Measurements from ENCODE around the gene PRR12. TPM values are rescaled to one million over a fixed set of nuclear protein-coding genes. Genes with fewer than 3 reads are reported as not detected.

Gene PRR12
- total and polyA plus RNA-seq, 2 donors (not counting 1 experiment from before 2014, with no cell fraction given) = 8.4 to 70.7 TPM

GRCh38 chr19:49573425-49573824 is 17.6 kb upstream of the PRR12 start:
- H3K9ac ChIP-seq (ENCODE audit: low read length) = no peak overlapping the region

GRCh38 chr19:49574206-49574755 is 16.7 kb upstream of the PRR12 start:
- H2AFZ ChIP-seq (ENCODE audit: insufficient read depth, low read depth, low read length, poor library complexity, severe bottlenecking) = no peak overlapping the region
- no peak overlapping the region for H3K4me3 Mint-ChIP-seq
- ChIA-PET POLR2A (no interaction called here), CTCF (interaction anchor here (1.0 to 2.1 kb wide), 8 partner anchors 12 to 109 kb away, joined by 3 to 6 read pairs (median 4); partner anchors contain the start of gene RRAS)
- H3K4me3 ChIP-seq (ENCODE audit: control extremely low read depth in 1 of 5, extremely low read depth in 1 of 5, insufficient read depth in 1 of 5, low read depth in 2 of 5, low read length in 4 of 5) = no peak overlapping the region
- TF ChIP-seq, protein P1, sequence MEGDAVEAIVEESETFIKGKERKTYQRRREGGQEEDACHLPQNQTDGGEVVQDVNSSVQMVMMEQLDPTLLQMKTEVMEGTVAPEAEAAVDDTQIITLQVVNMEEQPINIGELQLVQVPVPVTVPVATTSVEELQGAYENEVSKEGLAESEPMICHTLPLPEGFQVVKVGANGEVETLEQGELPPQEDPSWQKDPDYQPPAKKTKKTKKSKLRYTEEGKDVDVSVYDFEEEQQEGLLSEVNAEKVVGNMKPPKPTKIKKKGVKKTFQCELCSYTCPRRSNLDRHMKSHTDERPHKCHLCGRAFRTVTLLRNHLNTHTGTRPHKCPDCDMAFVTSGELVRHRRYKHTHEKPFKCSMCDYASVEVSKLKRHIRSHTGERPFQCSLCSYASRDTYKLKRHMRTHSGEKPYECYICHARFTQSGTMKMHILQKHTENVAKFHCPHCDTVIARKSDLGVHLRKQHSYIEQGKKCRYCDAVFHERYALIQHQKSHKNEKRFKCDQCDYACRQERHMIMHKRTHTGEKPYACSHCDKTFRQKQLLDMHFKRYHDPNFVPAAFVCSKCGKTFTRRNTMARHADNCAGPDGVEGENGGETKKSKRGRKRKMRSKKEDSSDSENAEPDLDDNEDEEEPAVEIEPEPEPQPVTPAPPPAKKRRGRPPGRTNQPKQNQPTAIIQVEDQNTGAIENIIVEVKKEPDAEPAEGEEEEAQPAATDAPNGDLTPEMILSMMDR (IDR thresholded peaks at IDR 0.05) = no peak
- no peak for TF ChIP-seq EZH2 (IDR thresholded peaks at IDR 0.05; ENCODE audit: borderline replicate concordance, insufficient read depth, low read depth, low read length, poor library complexity, severe bottlenecking)
- peaks cover 16% of the 10 kb centered on the region for H4K20me1 ChIP-seq (ENCODE audit: control insufficient read depth, insufficient read depth, low read length, poor library complexity, severe bottlenecking)
- H3K79me2 ChIP-seq (ENCODE audit: control insufficient read depth, insufficient read depth, low read length) = peaks cover 91% of the 10 kb centered on the region
- no peaks in the 10 kb centered on the region for H3K27me3 Mint-ChIP-seq
- peaks cover 0 to 28% of the 10 kb centered on the region in 2 experiments for H3K36me3 ChIP-seq (replicated peaks in 1 of 2; ENCODE audit: control extremely low read depth in 1 of 2, control insufficient read depth in 1 of 2, extremely low read depth in 1 of 2, insufficient read depth in 2 of 2, low read length in 1 of 2)
- DNase-seq = no peak
- no peak overlapping the region for H3K27ac Mint-ChIP-seq
- no peak for ATAC-seq (ENCODE audit: low read depth)
- no peaks in the 10 kb centered on the region for H3K9me3 ChIP-seq (ENCODE audit: control extremely low read depth in 1 of 3, control insufficient read depth in 2 of 3, insufficient read depth in 1 of 3, low read length in 2 of 3)
- no peak overlapping the region for H3K27ac ChIP-seq (ENCODE audit: low read length in 2 of 2)
- peaks cover 28% of the 10 kb centered on the region for H3K4me1 Mint-ChIP-seq
- WGBS (ENCODE audit: insufficient coverage) = 100% methylated on average over 2 of the region's 2 CpGs
- H3K4me2 ChIP-seq (replicated peaks; ENCODE audit: low read depth, low read length, poor library complexity, severe bottlenecking) = no peak overlapping the region
- H3K27me3 ChIP-seq (replicated peaks in 1 of 4; ENCODE audit: control extremely low read depth in 1 of 4, control insufficient read depth in 3 of 4, insufficient read depth in 4 of 4, low read length in 3 of 4) = no peaks in the 10 kb centered on the region
- no peak overlapping the region for H3K9ac ChIP-seq (ENCODE audit: low read length)
- intact Hi-C loops (cut with micrococcal nuclease) = no loop called here
- H3K9me3 Mint-ChIP-seq (ENCODE audit: insufficient read depth) = no peaks in the 10 kb centered on the region
- peaks cover 7 to 16% of the 10 kb centered on the region in 2 donors for H3K4me1 ChIP-seq (ENCODE audit: control insufficient read depth in 2 of 2, insufficient read depth in 2 of 2, low read length in 2 of 2)

More at GRCh38 chr19:49573425-49573824, 17.6 kb upstream of the PRR12 start:
- intact Hi-C loops (cut with micrococcal nuclease) = no loop called here
- no peak for DNase-seq
- ATAC-seq (ENCODE audit: low read depth) = no peak
- H3K4me3 Mint-ChIP-seq = no peak overlapping the region
- Histone ChIP-seq H3K27me3 (replicated peaks in 1 of 4; ENCODE audit: control extremely low read depth in 1 of 4, control insufficient read depth in 3 of 4, insufficient read depth in 4 of 4, low read length in 3 of 4) (no peaks in the 10 kb centered on the region), H3K4me2 (replicated peaks; ENCODE audit: low read depth, low read length, poor library complexity, severe bottlenecking) (no peak overlapping the region), H3K79me2 (ENCODE audit: control insufficient read depth, insufficient read depth, low read length) (peaks cover 89% of the 10 kb centered on the region), H2AFZ (ENCODE audit: insufficient read depth, low read depth, low read length, poor library complexity, severe bottlenecking) (no peak overlapping the region), H3K4me3 (ENCODE audit: control extremely low read depth in 1 of 5, extremely low read depth in 1 of 5, insufficient read depth in 1 of 5, low read depth in 2 of 5, low read length in 4 of 5) (no peak overlapping the region), H3K4me1 (ENCODE audit: control insufficient read depth in 2 of 2, insufficient read depth in 2 of 2, low read length in 2 of 2) (peaks cover 3 to 19% of the 10 kb centered on the region in 2 donors), H4K20me1 (ENCODE audit: control insufficient read depth, insufficient read depth, low read length, poor library complexity, severe bottlenecking) (peaks cover 16% of the 10 kb centered on the region), H3K9me3 (ENCODE audit: control extremely low read depth in 1 of 3, control insufficient read depth in 2 of 3, insufficient read depth in 1 of 3, low read length in 2 of 3) (no peaks in the 10 kb centered on the region), H3K36me3 (replicated peaks in 1 of 2; ENCODE audit: control extremely low read depth in 1 of 2, control insufficient read depth in 1 of 2, extremely low read depth in 1 of 2, insufficient read depth in 2 of 2, low read length in 1 of 2) (peaks cover 0 to 28% of the 10 kb centered on the region in 2 experiments), H3K27ac (ENCODE audit: low read length in 2 of 2) (no peak overlapping the region)
- H3K9me3 Mint-ChIP-seq (ENCODE audit: insufficient read depth) = no peaks in the 10 kb centered on the region
- no peak for TF ChIP-seq EZH2 (IDR thresholded peaks at IDR 0.05; ENCODE audit: borderline replicate concordance, insufficient read depth, low read depth, low read length, poor library complexity, severe bottlenecking)
- TF ChIP-seq, protein P1 (IDR thresholded peaks at IDR 0.05) = no peak
- POLR2A ChIA-PET = interaction anchor here (0.7 kb wide), 1 partner anchor 244 kb away, joined by 3 read pairs; no protein-coding TSS in a partner anchor
- CTCF ChIA-PET = interaction anchor here (0.5 to 1.4 kb wide), 8 partner anchors 13 to 116 kb away, joined by 3 to 6 read pairs (median 3); no protein-coding TSS in a partner anchor
- WGBS (ENCODE audit: insufficient coverage) = 100% methylated on average over 1 of the region's 3 CpGs
- H3K27ac Mint-ChIP-seq = no peak overlapping the region
- H3K27me3 Mint-ChIP-seq = no peaks in the 10 kb centered on the region
- H3K4me1 Mint-ChIP-seq = peaks cover 24% of the 10 kb centered on the region
